AG04449 (cell line): ENCODE measurements around the gene LONRF3.

ENCODE experiments used
- CTCF ChIA-PET: fragments of 350-600 bp; formaldehyde crosslinking; extraction: SDS; loops from one replicate; lab custom pipeline; 2021; ENCODE audit warnings: antibody characterized with exemption; lab: Yijun Ruan, JAX
- POLR2A ChIA-PET: fragments of 400-600, 350-600 bp; formaldehyde crosslinking; extraction: SDS; loops from one replicate; lab custom pipeline; 2020; ENCODE audit warnings: antibody characterized with exemption, inconsistent platforms; lab: Yijun Ruan, JAX
- DNase-seq: peaks from one replicate; pipeline ENCODE4 v3.0.0-alpha.2; 2010; ENCODE audit warnings: low read depth, low spot score
- H3K4me3 ChIP-seq: 2 replicates; pipeline ENCODE4 v1.5.1; 2011; ENCODE audit warnings: low read depth, mild to moderate bottlenecking, control low read depth, low read length
- TF ChIP-seq, protein P1 (sequence below): IDR thresholded peaks from one replicate; pipeline ENCODE4 v1.5.1; 2011; ENCODE audit warnings: mild to moderate bottlenecking, moderate library complexity, low read length, control low read depth, inconsistent platforms; ENCODE audit not compliant: insufficient read depth; ENCODE audit errors: missing control alignments

LONRF3 gene

DNA sequence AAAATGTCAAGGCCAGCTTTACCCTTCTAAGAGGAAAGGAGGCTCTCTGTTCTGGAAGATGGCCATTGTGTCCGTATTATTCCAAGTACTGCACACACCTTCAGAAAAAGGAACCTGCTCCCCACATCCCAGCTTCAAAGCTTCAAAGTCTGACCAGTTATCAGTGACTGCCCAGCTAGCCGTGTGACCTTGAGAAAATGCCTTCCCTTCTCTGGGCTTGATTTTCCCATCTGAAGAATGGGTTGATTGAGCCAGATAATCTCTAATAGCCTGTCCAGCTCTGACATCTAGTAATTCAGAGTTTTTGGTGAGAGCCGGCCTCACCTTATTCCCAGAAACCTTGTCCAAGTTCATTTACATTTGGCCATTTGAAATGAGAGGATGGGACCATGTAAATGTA, 3.0 kb downstream of the LONRF3 start:
- H3K4me3 ChIP-seq, result no peak overlapping the region
- DNase-seq, result no peak
- POLR2A ChIA-PET, result no interaction called here

DNA sequence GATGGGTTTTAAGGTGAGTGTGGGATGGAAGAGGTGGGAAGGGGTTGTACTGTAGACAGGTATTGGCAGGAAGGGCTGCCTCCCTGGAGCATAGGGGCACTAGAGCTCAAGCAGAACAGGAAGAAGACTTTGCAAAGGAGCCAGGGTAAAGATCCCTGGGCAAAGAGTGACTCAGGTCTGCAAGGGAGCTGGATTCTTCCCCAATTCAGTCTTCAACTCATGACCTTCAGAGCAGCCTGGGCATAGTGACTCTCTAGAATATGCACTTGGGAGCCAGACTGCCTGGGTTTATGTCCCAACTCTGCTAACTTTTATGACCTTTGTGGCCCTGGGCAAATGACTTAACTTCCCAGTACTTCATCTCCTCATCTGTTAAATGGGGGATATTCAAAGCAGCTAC, 4.0 kb downstream of the LONRF3 start:
- no peak for DNase-seq
- no peak overlapping the region for H3K4me3 ChIP-seq
- POLR2A ChIA-PET, result no interaction called here
- TF ChIP-seq, protein P1, sequence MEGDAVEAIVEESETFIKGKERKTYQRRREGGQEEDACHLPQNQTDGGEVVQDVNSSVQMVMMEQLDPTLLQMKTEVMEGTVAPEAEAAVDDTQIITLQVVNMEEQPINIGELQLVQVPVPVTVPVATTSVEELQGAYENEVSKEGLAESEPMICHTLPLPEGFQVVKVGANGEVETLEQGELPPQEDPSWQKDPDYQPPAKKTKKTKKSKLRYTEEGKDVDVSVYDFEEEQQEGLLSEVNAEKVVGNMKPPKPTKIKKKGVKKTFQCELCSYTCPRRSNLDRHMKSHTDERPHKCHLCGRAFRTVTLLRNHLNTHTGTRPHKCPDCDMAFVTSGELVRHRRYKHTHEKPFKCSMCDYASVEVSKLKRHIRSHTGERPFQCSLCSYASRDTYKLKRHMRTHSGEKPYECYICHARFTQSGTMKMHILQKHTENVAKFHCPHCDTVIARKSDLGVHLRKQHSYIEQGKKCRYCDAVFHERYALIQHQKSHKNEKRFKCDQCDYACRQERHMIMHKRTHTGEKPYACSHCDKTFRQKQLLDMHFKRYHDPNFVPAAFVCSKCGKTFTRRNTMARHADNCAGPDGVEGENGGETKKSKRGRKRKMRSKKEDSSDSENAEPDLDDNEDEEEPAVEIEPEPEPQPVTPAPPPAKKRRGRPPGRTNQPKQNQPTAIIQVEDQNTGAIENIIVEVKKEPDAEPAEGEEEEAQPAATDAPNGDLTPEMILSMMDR, result no peak
- CTCF ChIA-PET, result no interaction called here

More for the DNA sequence above, 3.0 kb downstream of the LONRF3 start:
- TF ChIP-seq, protein P1, result no peak
- CTCF ChIA-PET, result no interaction called here

DNA sequence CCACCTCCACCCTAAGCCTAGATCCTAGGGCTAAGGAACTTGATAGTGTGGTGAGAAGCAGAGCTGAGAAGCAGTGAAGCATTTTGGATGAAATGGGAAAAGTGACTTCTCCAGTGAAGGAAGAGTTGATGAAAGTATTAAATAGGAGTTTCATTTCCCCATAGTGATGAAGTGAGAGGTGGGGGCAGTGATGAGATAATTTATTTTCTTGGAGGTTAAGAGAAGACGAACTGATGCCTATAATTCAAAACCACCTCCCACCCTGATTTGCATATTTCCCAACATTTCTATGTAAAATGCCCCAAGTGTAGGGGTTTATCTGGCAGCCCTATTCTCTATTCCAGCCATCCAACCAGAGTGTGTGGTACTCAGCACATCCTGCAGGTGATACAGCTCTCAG, 6.3 kb downstream of the LONRF3 start:
- no peak overlapping the region for H3K4me3 ChIP-seq
- no peak for DNase-seq
- TF ChIP-seq, protein P1, result no peak
- ChIA-PET POLR2A (no interaction called here), CTCF (no interaction called here)

GRCh38 chrX:118983513-118983912, 9.1 kb downstream of the LONRF3 start:
- TF ChIP-seq, protein P1, result no peak
- no peak for DNase-seq
- H3K4me3 ChIP-seq, result no peak overlapping the region
- CTCF ChIA-PET, result no interaction called here
- POLR2A ChIA-PET, result no interaction called here

DNA sequence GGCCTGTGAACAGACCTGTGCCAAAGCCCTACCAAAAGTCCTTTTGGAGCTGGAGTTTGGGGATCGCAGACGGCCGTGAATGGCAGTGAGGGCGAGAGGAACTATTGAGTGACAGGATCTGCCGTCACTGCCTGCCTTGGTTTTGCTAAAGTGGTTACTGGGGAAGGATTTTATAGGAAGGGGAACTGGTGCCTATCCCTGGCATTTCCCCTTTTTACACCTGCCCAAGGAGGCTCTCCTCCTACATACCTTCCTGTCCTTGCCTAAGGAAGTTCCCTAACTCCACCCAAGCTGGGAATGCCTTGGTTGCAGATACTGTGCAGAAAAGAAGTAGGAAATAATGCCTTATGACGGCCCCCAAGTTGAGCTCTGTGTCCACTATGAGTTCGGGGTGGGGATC, 14.5 kb downstream of the LONRF3 start:
- ChIA-PET POLR2A (no interaction called here), CTCF (interaction anchor here (3.9 kb wide), 1 partner anchor 17 kb away, joined by 17 read pairs; no protein-coding TSS in a partner anchor)
- no peak for DNase-seq
- TF ChIP-seq, protein P1, result no peak
- H3K4me3 ChIP-seq, result no peak overlapping the region

DNA sequence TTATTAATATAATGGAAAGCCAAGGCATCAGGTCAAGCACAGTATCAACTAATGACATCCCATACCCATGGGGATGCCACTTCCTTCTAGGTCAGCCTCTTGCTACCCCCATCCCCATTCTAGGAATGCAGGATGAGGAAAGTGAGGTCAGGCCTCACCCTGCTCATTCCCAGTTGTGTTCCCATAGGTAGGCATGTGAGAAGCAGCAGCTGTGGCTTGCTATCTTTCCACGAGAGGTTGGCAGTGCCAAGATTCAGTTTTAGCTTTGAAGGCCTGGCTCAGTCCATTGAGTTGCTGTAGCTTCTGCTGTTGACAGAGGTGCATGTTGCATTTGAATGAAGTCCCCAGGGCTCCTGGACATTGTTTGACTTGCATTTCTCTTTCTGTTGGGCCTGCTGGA, 15.5 kb downstream of the LONRF3 start:
- CTCF ChIA-PET, result interaction anchor here (3.9 kb wide), 1 partner anchor 16 kb away, joined by 17 read pairs; no protein-coding TSS in a partner anchor
- DNase-seq, result no peak
- H3K4me3 ChIP-seq, result no peak overlapping the region
- TF ChIP-seq, protein P1, result no peak
- POLR2A ChIA-PET, result no interaction called here
